LHCN-M2 (cell line): ENCODE measurements around the gene IL17B. TPM values are rescaled to one million over a fixed set of nuclear protein-coding genes. Genes with fewer than 3 reads are reported as not detected.

Source experiments
- DNase-seq: peaks from one replicate; pipeline ENCODE4 v3.0.0-alpha.2; 2012; ENCODE audit warnings: low read depth
- total RNA-seq: library from RNA; depleted of rRNA; stranded (reverse); fragments of >200 nt; gene quantifications from 2 replicates; pipeline ENCODE4 v1.2.3, GENCODE V29; 2014

The IL17B gene
- total RNA-seq, 1 experiment from 2014 or later: not detected

DNA sequence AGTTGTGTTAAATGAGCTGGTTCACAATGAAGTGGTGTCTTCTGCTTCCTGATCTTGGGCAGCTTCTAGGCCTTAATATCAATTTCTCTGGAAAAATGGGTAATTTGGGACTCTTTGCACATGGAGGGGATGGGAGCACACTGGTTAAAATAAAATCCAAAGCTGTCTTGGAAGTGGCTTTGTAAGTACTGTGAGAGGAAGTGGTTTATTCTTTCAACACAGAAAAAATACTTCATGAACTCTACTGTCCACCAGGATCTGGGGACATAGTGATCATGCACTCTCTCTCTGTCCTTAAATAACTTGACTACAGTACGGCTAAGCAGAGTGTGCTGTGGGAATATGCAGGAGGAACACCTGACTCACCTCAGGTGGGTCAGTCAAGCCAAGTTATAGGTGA lies 18.8 kb downstream of the IL17B start:
- DNase-seq: no peak

DNA sequence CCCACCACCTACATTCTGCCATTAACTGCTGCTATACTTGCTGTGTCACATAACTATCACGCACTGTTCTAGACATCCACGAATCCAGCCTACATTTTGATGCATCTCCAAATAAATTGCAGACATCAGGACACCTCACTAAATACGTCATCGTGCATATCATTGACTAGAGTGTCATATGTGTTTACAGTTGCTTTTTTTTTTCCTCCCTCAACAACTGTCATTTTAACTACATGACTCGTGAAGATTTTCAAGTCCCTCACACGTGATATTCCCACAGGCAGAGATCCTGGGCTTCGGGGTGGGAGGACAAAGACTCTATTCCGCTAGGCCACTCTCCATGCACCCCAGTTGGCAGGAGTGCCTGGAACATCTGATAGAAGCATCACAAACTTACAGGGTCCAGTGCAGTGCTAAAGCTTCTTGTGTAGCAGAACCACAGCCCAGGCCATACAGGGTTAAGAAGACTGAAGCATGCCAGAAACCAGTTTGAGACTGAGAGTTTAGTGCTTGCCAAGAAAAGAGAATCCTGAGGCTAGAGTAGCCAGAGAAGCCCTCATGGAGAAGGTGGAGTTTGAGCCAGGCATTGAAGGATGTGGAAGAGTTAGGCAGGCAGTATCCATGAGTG lies 20.1 kb downstream of the IL17B start:
- no peak for DNase-seq

DNA sequence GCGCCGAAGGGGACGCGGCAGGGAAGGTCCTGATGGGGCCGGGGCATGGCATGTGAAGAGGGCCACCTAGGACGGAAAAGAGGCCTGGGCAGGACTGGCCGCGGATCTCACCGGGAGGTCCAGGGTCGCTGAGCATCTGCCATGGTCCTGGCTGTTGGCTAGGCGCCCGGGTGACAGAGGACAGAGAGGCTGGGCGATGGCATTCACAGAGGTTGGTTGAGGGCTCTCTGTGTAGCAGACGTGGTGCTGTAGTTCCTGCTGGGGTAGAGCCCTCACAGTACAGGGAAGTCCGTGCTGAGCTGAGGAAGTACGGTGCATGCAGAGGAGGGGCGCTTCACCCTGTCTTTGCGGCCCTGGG lies 20.8 kb downstream of the IL17B start:
- DNase-seq: no peak

DNA sequence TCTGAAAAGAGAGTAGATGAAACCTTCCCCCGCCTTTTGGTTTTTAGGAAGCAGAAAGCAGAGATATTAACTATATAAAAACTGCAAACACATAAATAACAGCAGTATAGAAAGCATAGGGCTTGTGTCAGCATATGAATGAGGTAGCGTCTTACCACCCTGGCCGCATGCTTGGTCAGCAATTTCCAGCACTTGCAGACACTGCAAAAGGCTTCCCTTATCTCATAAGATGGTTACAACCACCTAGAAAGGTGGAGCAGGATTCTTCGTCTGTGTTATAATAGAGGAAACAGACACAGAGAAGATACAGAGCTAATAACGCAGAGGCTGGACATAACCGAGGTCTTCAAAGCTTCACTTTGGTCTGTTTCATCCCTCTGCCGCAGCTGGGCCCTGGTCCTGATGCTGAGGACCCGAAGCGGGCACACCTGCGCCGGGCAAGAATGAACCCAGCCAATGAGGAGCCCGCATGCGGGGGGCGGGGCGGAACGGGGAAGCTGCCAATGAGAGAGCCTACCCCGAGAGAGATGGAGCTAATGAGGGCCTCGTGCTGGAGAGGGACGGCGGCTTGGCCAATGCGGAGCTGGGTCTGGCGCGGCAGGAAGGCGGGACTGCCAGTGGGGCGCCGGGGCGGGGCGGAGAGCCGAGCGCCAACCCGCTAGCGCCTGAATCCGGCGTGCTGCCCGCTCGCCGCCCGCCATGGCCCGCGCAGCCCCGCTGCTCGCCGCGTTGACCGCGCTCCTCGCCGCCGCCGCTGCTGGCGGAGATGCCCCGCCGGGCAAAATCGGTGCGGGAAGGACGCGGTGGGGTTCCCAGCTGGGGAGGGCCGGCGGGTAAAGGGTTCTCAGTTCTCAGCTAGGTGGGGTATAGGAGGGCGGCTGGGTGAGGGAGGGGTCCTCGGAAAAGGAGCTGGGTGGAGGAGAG lies 21.5 kb downstream of the IL17B start, which contains the start of gene PCYOX1L:
TSS of gene PCYOX1L (plus strand) at position 677 of the 924 bp plus-strand sequence. CDS start at position 700, 23 bp downstream.
- DNase-seq: peak; percentile 89

DNA sequence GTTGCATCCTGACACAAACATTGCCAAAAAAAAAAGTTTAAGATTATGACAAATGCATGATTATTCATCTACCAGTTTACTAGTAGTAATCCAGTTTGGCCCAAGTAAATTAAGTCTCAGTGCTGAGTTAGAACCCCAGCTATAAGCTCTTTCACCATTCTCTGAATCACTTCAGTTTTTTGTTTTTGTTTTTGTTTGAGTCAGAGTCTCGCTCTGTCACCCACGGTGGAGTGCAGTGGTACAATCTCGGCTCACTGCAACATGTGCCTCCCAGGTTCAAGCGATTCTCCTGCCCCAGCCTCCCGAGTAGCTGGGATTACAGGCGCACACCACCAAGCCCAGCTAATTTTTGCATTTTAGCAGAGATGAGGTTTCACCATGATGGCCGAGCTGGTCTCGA lies 22.7 kb downstream of the IL17B start:
- DNase-seq: no peak

DNA sequence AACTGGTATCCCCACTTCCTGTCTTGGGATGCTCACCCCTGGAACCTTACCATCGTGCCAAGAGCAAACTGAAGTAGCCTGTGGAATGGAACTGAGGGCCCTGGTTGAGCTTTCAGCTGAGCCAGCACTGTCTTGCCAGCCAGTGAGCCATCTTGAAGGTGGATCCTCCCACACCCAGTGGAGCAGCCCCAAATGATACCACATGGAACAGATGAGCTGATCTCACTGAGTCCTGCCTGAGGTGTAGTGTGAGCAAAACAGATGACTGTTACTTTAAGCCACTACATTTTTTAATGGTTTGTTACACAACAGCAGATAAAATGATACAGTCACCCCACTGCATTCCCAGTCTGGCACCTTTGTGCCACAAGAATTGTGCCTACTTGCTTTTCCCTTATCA lies 23.4 kb downstream of the IL17B start:
- no peak for DNase-seq

DNA sequence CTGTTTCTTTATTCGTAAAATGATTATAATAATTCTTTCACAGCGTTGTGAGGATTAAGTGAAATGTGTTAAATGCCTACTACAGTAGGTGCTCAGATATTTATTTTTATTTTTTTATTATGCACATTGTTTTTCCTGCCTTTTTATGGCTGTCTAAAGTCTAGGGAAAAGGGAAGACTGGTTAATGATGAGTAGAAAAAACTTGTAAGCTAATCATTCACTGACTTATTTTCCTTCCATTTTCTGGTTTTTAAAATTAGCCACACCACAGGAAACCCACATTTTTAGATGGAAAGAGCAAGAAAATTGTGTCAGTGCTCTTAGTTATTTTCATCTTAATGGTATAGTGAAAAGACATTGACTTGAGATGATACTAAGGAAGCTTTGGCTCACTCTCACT lies 25.2 kb downstream of the IL17B start:
- DNase-seq: no peak

DNA sequence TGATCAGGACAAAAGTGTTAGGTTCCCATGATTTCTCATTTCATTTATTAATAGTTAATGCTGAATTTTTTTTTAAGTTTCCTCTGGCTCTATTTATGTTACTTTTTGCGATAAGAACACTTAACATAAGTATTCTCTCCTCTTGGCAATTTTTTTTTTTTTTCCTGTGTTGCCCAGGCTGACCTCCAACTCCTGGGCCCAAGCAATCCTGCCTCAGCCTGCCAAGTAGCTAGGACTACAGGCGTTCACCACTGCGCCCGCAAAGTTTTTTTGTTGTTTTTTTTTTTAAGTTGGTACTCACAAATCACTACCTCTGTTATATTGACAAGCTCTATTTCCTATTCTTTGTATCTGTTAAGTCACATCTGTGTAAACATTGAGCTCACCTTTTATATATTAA lies 26.9 kb downstream of the IL17B start:
- DNase-seq: no peak

DNA sequence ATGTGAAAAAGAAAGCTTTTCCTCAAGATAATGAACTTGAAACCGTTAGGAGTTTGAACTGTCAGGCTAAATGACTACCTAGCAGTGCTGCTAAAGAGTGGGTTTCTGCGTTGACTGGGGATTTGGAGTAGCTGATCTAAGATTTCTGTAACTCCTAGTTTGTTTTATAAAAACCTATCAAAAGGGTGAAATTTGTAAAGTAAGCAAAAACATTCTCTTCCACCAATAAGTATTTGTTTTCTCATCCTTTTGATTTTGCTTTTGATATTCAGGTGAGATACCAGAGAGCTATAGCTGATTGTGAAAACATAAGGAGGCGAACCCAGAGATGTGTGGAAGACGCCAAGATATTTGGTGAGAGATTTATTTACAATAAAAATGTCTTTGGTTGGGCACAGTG lies 29.7 kb downstream of the IL17B start:
- DNase-seq: no peak

DNA sequence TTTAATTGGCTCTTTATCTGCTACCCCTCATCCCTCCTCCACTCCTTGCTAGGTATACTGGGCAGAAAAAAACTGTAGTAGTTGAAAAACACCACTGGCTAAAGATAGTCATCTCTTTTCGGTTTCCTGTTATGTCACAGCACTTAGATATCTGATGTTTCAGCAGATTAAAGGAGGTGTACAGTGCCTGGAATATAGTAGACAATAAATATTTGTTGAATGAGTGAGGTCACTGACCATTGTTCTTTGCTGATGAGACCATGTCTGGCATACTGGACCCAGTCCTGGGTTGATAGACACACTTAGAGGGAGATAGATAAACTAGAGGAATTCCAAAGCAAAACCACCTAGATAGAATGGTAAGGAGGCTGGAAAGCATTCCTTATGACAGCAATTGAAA lies 30.6 kb downstream of the IL17B start:
- DNase-seq: no peak

DNA sequence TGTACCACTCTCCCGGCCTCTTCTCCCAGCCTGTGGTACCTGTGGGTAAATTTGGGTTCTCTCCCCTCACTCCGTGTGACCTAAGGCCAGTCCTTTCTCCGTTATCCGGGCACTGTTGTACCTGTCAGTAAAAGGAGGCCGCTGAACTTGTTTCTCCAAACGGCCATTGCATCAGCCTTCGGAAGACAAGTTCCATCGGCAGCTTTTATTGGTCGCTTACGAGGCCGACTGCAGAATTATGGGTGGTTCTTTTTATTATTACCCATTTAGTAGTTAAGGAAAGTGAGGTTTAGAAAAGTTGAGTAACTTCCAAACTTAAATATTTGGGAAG lies 33.2 kb downstream of the IL17B start:
- no peak for DNase-seq

DNA sequence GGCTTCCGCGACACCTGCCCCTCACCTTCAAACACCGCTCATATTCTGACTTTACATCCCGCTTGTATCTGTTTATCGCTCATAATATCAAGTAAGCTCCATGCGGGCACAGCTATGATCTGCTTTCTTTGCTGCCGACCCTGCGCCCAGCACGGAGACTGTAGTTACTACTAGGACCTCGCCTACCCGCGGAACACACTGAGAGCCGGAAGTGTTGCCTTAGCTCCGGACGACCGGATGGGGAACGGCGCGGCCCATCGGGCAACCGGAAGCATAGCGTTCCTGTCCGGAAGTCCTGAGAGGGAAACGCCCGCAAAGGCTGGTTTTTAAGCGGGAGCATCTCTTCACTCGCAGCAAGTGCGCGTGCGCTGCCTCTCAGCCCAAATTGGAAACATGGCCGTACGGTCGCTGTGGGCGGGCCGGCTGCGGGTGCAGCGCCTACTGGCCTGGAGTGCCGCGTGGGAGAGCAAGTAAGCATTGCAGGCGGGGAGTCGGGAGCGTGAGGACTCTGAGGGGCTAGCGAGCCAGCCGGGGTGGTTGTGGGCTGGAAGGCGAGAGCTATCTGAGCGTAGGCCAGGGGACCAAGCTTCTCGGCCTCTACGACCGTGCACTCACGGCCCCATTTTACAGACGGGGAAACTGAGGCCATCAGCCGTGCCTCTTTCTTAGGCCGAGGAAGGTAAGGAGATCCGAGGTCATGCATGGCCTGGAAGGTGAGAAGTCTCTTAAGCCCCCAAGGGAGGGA lies 33.8 kb downstream of the IL17B start, which contains the start of gene GRPEL2:
TSS of gene GRPEL2 (plus strand) at position 353 of the 745 bp plus-strand sequence. CDS start at position 394, 41 bp downstream.
- peak; percentile 97 for DNase-seq

DNA sequence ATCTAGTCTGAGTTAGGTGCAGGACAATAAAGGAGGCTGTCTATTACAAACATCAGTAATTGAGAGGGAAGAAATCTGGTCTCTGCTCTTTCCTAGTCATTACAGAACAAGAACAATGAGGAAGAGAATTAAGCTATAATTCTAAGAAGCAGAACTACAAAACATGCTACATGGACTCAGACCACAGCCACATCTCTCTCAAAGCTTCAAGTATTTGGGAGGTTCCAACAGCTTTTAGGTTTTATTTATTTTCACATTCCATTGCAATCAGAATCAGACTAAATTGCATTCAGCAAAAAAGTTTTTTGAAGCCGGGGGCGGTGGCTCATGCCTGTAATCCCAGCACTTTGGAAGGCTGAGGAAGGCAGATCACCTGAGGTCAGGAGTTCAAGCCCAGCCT lies 34.9 kb downstream of the IL17B start:
- no peak for DNase-seq

DNA sequence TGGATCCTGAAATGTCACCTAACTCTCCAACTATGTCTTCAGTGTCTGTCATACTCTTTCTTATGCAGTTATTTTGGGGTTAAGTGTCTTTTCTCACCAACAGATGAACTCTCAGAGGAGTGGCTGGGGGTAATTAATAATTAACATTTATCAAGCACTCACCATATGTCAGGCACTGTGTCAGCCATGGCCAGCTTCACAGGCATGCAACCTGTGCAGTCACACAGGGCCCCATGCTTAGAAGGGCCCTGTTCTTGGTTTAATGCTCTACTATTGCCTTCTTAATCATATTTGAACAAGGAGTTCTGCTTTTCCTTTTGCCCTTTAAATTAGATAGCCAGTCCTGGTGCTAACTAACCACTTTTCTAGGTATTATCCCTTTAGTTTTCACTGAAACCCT lies 37.2 kb downstream of the IL17B start:
- DNase-seq: no peak

DNA sequence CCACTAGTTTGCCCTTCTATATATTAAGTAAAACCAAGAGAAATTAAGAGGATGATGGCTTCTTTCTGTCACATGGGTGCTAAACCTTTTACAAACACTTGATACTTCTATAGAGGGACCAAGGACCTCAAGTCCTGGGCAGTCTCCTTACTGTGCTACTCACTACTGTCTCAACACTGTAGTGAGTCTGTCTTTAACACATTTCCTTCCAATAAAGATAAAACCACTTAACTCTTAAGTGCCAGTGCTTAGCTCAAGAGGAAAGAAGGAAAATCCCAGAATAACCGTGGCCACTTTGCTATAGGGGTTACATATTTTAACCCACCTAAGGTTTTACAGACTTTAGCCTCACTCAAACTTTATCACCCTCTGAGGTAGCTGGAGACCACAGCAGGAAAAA lies 38.2 kb downstream of the IL17B start:
- DNase-seq: no peak

DNA sequence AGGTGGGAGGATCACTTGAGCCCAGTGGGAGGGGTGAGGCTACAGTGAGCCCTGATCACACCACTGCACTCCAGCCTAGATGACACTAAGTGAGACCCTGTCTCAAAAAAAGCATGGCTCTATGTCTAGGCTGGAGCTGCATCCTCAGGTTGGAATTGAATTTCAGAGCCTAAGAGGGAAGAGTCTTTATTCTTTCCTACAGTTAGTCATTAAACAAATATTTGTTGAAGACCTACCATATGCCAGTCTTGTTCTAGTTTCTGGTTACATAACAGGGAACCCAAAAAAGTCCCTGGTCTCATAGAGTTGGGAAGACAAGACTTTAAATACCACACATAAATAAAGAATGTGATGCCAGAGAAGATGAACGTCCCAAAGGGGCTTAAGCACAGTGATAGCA lies 40.7 kb downstream of the IL17B start:
- DNase-seq: no peak

DNA sequence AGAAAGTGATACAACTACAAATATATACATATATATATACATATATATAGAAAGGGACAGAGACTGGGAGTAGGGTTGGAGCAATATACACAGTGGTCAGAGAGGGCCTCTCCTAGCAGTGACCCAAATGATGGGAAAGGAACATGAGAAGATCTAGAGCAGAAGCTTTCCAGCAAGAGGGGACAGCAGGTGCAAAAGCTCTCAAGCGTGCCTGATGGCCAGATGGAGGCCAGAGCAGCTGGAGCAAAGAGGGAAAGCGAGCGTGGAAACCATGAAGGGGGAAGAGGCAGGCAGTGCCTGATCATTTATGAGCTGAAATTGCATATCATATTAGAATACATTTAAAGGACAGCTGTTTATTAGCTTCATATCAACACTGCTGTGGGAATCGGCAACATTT lies 41.4 kb downstream of the IL17B start:
- DNase-seq: no peak

DNA sequence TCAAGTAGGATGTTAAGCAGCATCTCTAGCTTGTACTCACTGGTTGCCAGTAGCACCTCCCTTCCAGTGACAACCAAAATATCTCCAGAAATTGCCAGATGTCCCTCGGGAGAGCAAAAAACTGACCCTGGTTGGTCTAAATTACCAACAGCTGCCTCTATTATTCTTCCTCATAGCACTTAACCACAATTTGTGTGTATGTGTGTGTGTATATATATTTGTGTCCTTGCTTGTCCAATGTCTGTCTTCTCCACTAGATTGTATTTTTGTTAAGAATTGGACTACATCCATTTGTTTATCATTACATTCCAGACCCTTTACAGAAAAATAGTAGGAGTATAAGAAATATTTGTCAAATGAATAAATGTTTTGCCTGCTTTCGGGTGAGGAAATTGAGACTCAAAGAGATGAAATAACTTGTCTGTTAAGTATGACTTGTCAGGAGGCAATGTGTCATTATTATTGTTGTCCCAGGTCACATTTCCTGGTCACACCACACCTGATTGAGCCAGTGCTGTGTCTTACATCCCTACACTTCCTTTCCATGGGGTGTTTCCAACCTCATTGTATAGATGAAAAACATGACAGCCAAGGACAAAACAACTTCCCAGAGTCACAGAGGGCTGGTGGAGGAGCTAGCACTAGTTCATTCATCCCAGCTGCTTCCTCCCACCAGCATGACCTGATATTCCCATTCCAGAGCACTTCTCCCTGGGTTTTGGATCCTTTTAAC lies 45.2 kb downstream of the IL17B start:
- peak; percentile 83 for DNase-seq

DNA sequence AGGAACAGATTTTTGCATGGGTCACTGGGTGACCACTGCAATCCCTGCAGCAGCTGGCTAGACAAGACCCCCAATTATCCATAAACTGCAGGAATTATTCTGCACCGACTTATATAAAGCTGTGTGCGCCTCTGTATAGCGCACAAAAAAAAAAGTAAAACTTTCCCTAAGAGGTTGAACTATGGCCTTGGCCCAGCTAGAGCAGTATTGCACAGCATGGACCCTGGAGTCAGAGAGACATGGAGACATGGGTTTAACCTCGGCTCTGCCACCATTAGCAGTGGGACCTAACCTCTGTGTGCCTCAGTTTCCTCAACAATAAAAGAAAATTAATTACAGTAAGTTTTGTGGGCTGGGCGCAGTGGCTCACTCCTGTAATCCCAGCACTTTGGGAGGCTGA lies 50.9 kb downstream of the IL17B start:
- no peak for DNase-seq

DNA sequence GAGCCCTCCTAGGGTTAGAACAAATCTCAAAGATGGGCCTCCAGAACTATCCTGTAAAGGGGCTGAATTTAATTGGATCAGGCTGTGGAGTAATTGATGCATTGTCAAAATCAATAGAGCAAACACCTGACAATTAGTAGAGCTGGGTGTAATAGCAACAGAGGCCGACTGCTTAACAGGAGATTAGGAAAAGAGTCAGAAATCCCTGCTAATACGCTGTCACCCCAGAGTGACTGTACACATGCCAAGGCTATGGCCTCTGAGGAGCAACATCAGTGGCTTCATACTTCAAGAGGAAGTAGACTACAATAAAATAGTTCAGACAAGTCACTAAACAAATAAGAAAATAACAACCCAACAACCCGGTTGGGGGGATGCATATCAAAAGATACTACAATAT lies 52.5 kb downstream of the IL17B start:
- DNase-seq: no peak

DNA sequence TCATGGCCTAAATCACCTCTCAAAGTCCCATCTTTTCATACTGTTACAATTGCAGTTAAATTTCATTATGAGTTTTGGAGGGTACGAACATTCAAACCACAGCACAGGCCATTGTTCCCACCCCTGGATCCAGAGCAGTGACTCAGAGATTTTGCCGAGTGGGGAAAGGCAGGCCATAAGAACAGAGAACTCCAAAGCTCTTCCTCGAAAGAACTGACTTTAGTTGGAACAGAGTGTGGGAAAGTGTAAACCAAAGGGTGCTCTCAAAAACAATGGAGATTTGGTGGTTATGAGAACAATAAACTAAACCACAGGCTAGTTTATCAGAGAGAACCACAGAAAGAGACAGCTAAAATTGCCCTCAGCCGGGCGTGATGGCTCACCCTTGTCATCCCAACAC lies 53.2 kb downstream of the IL17B start:
- peak; percentile 29 for DNase-seq
